ENCODE measurements around the gene B3GALT6.
"Not testable (repeated sequence)": the region's sequence is repeated elsewhere in the genome, so short reads cannot be mapped to it uniquely, and the experiment has no call there.

B3GALT6 gene

DNA sequence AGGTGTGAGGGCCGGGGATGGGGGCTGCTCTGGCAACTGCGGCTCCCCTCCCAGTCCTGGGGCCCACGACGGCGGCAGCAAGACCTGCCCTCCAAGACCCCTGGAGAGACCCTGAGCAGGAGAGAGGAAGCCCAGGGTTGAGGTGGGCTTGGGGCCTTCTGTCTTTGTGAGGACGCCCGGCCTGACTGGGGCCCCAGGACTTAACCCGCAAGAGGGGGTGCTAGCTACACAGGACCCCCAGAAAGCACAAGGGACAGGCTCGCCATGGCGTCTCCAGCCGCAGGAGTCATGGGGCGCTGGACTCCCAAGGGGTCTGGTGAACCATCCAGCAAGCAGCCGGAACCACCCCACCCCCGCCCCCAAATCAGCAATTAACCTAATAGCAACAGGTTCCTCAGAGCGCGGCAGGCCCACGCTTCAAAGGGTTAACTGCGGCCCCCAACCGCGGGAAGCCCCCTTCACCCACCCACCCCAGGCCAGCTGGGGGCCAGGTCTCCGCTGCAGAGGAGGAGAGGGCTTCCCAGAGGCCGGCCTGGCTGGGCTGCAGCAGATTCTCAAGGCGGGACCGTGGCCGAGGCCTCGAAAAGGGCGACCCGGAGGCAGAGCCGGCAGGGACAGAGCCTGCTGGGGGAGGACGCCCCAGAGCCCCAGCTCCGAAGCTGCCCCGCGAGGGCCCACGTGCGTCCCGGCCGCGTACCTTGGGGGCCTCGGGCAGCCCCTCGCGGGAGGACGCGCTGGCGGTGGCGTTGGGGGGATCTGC, 14.0 kb downstream of the B3GALT6 start:
- DNase-seq, result no peak

- DNase-seq, result no peak
These were observed 14.7 kb downstream of the B3GALT6 start, which contains the start of gene C1QTNF12 for GRCh38 chr1:1246577-1247340. C1QTNF12 (minus strand) TSS chr1:1246722; CDS start chr1:1246690, 32 bp downstream.

GRCh38 chr1:1247341-1247913, 15.4 kb downstream of the B3GALT6 start:
- DNase-seq, result no peak

DNA sequence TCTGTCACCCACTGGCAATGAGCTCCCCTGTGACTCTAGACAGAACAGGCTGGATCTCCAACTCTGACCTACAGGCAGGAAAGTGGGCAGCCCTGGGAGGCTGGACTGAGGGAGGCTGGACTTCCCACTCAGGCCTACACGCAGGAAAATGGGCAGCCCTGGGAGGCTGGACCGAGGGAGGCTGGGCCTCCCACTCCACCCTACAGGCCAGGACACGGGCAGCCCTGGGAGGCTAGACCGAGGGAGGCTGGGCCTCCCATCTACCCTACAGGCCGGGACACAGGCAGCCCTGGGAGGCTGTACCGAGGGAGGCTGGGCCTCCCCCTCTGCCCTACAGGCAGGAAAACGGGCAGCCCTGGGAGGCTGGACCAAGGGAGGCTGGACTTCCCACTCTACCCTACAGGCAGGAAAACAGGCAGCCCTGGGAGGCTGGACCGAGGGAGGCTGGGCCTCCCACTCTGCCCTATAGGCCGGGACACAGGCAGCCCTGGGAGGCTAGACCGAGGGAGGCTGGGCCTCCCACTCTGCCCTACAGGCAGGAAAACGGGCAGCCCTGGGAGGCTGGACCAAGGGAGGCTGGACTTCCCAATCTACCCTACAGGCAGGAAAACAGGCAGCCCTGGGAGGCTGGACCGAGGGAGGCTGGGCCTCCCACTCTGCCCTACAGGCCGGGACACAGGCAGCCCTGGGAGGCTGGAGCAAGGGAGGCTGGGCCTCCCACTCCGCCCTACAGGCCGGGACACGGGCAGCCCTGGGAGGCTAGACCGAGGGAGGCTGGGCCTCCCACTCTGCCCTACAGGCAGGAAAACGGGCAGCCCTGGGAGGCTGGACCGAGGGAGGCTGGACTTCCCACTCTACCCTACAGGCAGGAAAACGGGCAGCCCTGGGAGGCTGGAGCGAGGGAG, 16.2 kb downstream of the B3GALT6 start:
- DNase-seq, result not testable (repeated sequence)

DNA sequence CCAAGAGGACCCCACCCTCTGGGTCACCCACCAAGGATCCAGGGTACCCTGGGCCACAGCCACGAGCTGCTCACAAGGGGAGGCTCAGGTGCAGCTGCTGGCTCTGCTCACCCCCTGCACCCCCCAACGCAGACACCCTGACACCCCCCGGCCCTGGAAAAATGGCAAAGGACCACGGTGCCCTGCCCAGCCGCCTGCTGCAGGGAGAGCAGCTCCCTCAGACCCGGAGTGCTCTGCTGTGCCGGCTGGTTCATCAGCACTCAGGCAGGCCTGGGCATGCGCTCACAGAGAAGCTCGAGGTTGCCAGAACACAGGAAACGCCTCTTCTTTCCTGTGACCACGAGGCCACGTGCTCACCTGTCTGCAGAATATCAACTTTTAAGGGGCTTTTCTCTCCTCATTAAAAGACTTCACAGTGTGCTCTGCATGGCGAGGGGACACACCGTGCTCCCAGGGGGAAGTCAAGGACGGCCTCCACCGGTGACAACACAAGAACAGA, 18.8 kb downstream of the B3GALT6 start:
- DNase-seq, result peak; percentile 61 to 64

DNA sequence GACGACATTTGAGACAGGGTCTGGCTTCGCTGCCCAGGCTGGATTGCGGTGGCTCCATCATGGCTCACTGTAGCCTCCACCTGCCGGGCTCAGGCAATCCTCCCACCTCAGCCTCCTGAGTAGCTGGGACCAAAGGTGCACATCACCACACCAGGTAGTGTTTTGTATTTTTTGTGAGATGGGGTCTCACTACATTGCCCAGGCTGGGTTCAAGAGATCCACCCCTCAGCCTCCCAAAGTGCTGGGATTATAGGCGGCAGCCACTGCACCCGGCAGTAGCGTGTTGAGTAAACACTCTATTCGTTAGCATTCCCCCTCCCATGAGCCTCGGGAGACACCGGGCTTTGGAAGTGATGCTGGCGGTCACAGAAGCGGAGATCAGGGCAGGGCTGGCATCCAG, 21.3 kb downstream of the B3GALT6 start:
- DNase-seq, result no peak

- DNase-seq, result no peak
These were observed 22.1 kb downstream of the B3GALT6 start for GRCh38 chr1:1253972-1254666.

GRCh38 chr1:1254667-1254998, 22.6 kb downstream of the B3GALT6 start:
- DNase-seq, result no peak

DNA sequence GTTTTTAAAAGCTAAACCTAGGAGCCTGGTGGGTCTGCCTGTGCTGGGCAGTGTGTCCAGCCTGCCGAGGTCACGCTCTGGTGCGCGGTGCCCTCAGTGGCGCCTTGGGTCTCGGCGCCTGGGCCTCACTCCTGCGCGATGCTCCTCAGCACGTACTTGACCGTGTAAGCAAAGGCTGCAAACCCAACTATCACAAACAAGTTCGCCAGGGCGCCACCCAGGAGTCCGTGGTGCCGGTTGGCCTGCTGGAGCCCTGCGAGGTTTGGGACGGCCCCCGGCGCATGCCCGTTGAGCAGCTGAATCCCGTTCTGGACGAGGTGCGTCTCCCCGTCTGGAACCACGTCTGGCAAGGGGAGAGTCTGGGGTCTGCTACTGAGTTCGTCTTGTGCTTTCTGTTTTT, 23.0 kb downstream of the B3GALT6 start:
- DNase-seq, result no peak

- no peak for DNase-seq
These were observed 23.6 kb downstream of the B3GALT6 start for GRCh38 chr1:1255611-1256010.

DNA sequence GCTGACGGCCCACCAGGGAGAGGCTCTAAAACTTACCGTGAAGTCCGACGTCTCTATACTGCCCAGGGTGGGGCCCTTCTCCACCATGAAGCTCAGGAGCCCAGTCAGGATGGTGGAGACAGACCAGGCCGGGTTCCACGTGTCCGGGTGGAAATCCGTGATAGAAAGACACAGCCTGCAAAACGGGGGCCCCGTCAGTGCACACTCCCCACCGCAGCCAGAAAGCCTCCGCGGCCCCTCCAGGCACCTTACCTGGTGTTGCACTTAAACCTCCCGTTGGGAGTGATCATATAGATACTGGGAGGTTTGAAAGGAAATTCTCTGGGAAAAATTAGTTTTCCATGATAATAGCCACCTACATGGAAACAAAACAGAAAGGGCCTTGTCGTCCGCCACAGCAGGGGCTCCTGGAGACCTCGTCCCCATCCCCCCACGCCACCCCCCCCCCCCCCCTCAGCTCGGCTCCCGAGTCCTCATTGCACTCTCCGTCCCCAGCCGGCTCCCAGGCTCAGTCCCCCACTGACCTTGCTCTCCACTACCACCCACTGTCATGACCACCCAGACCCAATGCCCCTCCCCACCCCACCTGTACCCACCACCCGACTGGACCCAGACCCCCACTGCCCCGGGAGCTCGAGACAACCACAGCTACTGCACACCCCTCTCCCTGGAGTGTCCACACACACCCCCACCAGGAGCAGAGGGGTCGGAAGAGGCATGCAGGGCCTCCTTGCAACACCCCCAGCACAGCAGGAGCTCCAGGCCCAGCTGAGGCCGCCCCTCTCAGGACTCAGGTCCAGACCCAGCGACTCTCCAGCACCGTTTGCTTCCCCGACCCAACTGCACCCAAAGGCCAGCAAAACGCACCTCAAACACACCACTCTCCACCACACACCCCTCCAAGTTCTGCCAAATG, 25.2 kb downstream of the B3GALT6 start:
- DNase-seq, result no peak

DNA sequence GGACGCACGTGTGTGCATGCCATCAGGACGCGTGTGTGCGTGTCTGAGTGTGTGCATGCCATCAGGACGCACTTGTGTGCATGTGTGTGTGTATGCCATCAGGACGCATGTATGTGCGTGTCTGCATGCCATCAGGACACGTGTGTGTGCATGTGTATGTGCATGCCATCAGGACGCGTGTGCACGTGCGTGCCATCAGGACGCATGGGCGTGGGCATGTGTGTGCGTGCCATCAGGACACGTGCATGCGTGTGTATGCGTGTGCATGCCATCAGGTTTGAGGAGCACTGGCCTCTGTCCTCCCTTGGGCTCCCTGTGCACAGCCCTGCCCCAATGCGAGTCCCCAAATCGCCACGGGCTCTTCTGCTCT, 27.1 kb downstream of the B3GALT6 start:
- no peak for DNase-seq

DNA sequence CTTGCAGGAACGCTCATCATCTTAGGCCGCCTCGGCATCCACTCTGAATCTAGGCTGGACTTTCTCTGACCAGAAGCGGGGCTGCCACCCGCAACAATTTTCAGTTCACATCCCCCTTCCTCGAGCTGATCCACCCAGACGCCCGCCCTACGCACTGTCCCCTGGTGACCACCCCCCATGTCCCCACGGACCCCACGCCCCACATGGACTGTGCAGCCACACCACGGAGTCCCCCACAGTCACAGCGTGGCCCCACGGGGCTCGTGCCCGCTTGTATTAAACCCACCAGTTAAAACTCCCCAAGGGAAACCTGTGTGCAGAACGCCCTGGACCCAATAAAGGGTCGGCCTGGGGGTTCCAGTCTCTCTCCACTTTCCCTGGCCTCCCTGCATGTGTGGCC, 27.5 kb downstream of the B3GALT6 start:
- no peak for DNase-seq

DNA sequence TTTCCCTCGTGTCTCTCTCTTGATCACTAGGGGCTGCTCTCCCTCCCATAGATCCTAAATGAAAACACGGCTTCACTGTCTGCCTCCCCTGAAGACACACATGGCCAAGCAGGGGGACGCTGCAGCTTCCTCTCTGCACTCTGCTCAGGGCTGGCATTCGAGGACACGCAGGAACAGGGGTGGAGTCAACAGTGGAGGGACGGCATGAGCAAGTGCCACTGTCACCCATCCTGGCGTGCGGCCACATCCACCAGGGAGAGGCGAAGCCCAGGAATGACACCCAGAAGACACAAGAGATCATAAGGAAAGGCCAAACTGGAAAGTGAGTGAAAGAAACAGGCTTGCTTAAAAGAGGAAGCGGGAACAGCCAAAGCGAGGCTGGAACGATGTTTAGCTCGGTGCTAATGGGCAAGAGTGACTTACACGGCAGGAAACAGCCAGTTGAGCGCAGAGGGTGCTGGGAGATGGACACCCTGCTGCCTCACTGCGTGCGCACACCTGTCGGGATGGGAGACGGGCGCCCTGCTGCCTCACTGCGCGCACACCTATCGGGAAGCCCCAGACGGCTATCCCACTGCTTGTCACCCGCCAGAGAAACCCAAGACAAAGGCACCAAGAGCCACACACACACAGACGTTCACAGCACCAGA, 28.0 kb downstream of the B3GALT6 start:
- DNase-seq, result no peak

DNA sequence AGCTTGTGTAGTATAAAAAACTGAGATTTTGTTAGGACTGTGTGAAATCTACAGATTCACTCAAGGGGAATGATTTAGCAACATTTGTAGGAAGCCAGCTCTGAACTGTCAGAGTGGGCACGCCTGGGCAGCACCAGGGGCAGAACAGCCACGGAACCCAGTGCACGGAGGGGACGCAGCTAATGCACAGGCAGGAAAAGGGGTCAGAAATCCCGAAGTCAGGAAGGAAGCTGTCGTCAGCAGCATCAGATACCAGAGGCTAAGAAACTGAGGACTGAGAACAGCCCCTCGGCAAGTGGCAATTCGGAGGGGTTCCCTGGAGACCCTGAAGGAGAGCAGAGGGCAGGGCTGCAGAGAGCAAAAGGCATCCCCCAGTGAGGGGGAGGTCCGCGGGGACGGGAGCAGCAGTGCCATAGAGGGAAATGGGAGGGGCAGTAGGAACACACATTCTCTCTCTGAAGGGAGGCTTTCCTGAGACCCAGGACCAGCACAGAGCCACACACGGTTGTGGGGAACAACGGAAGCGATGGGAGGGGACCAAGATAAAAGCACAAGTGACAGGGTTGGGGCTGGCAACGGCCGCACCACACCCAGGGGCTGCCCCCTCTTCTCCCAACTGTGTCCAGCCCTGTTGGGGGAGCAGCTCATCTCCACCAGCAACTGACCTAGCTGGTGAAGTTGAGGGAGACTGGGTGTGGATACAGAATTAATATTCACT, 29.0 kb downstream of the B3GALT6 start:
- no peak for DNase-seq

GRCh38 chr1:1262071-1262470, 30.0 kb downstream of the B3GALT6 start:
- no peak for DNase-seq

- no peak for DNase-seq
These were observed 30.7 kb downstream of the B3GALT6 start for GRCh38 chr1:1262758-1263157.

- DNase-seq, result no peak
These were observed 32.0 kb downstream of the B3GALT6 start for GRCh38 chr1:1264026-1264425.

DNA sequence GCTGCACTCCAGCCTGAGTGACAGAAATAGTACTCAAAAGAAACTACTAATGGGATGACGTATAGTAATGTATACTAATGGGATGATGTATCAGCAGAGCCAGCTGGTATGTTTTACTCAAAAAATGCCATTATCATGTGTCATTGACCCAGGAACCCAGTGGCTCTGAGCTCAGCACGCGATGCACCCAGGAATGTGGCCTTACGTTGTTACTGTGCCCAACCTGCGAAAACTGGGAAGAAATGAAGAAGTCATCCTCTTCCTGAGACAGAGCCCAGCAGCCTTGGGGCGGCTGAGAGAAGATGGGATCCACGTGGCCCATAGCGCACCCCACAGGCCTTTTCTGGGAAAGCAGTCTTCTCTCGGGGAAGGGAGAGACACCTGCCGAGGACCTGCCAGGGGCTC, 32.8 kb downstream of the B3GALT6 start:
- DNase-seq, result no peak
